OCI-LY1 (cell line): ENCODE results near the gene MAP1S.

Source experiments
- H2AFZ ChIP-seq: fragments of 200-600 bp; sonication (generic), shearing (Covaris generic); 2 replicates; pipeline ENCODE4 v1.6.0; 2014; ENCODE audit warnings: antibody characterized with exemption, mild to moderate bottlenecking, low read length
- H3F3A ChIP-seq: fragments of 200-600 bp; sonication (generic), shearing (Covaris generic); 2 replicates; pipeline ENCODE4 v1.6.0; 2014; ENCODE audit warnings: mild to moderate bottlenecking, antibody characterized with exemption, low read length, moderate library complexity; ENCODE audit not compliant: insufficient read depth
- H3K27ac ChIP-seq: fragments of 200-600 bp; sonication (generic); 2 replicates; pipeline ENCODE4 v1.5.1; 2014; ENCODE audit warnings: low read length, mixed run types, mild to moderate bottlenecking, low read depth; ENCODE audit not compliant: poor library complexity, severe bottlenecking
- H3K27me3 ChIP-seq: fragments of 200-600 bp; sonication (generic); 2 replicates; pipeline ENCODE4 v1.6.0; 2014; ENCODE audit warnings: antibody characterized with exemption, mild to moderate bottlenecking, low read length, moderate library complexity; ENCODE audit not compliant: insufficient read depth
- H3K36me3 ChIP-seq: fragments of 200-600 bp; sonication (generic); 2 replicates; pipeline ENCODE4 v1.6.1; 2014; ENCODE audit warnings: mild to moderate bottlenecking, antibody characterized with exemption, low read length, moderate library complexity, mixed read lengths; ENCODE audit not compliant: insufficient read depth
- H3K4me1 ChIP-seq: fragments of 200-600 bp; sonication (generic); 2 replicates; pipeline ENCODE4 v1.5.1; 2014; ENCODE audit warnings: mild to moderate bottlenecking, low read length, moderate library complexity; ENCODE audit not compliant: insufficient read depth, severe bottlenecking
- H3K4me2 ChIP-seq: fragments of 200-600 bp; sonication (generic), shearing (Covaris generic); 2 replicates; pipeline ENCODE4 v1.6.1; 2014; ENCODE audit warnings: low read length
- H3K4me3 ChIP-seq: fragments of 200-600 bp; sonication (generic); 2 replicates; pipeline ENCODE4 v1.5.1; 2014; ENCODE audit warnings: low read length, low read depth, mild to moderate bottlenecking, mixed read lengths; ENCODE audit not compliant: poor library complexity, severe bottlenecking
- H3K79me2 ChIP-seq: fragments of 200-600 bp; shearing (Covaris generic); 2 replicates; pipeline ENCODE4 v1.6.1; 2016; ENCODE audit warnings: mixed run types, low read length, mixed read lengths; ENCODE audit not compliant: insufficient read depth
- H3K9ac ChIP-seq: fragments of 200-600 bp; sonication (generic), shearing (Covaris generic); 2 replicates; pipeline ENCODE4 v1.6.1; 2014; ENCODE audit warnings: mild to moderate bottlenecking, low read length, mixed read lengths
- H3K9me2 ChIP-seq: fragments of 200-600 bp; sonication (generic), shearing (Covaris generic); 2 replicates; pipeline ENCODE4 v1.6.1; 2014; ENCODE audit warnings: low read depth, mild to moderate bottlenecking, low read length, mixed read lengths
- H3K9me3 ChIP-seq: fragments of 200-600 bp; shearing (Covaris generic); 2 replicates; pipeline ENCODE4 v1.6.1; 2014; ENCODE audit warnings: low read length, mixed read lengths
- H4K20me1 ChIP-seq: fragments of 200-600 bp; sonication (generic), shearing (Covaris generic); 2 replicates; pipeline ENCODE4 v1.6.0; 2016; ENCODE audit warnings: mild to moderate bottlenecking, low read length; ENCODE audit not compliant: insufficient read depth
- CTCF ChIP-seq: fragments of 200-600 bp; sonication (generic), shearing (Covaris generic); IDR thresholded peaks from 2 replicates; pipeline ENCODE4 v1.5.1; 2017; ENCODE audit warnings: mild to moderate bottlenecking, antibody characterized with exemption, low read length, moderate library complexity, mixed read lengths
- EZH2 ChIP-seq: fragments of 200-600 bp; sonication (generic), shearing (Covaris generic); IDR thresholded peaks from 2 replicates; pipeline ENCODE4 v1.8.0; 2017; ENCODE audit warnings: borderline replicate concordance, mixed run types, mild to moderate bottlenecking, antibody characterized with exemption, low read length, moderate library complexity, mixed read lengths

Gene MAP1S

GRCh38 chr19:17676295-17676694 lies 43.0 kb upstream of the MAP1S start:
- H3F3A ChIP-seq: no peaks in the 10 kb centered on the region
- no peak overlapping the region for H3K4me2 ChIP-seq
- no peak overlapping the region for H3K27ac ChIP-seq
- H3K9ac ChIP-seq: no peak overlapping the region
- H3K9me3 ChIP-seq: no peaks in the 10 kb centered on the region
- H3K36me3 ChIP-seq: no peaks in the 10 kb centered on the region
- no peaks in the 10 kb centered on the region for H3K79me2 ChIP-seq
- H3K4me3 ChIP-seq: no peak overlapping the region
- H2AFZ ChIP-seq: no peak overlapping the region
- TF ChIP-seq EZH2 (no peak), CTCF (no peak)
- H3K9me2 ChIP-seq: no peaks in the 10 kb centered on the region
- peaks cover 4% of the 10 kb centered on the region; the same call in 1 of the 2 replicates for H3K27me3 ChIP-seq
- no peaks in the 10 kb centered on the region for H3K4me1 ChIP-seq
- no peaks in the 10 kb centered on the region for H4K20me1 ChIP-seq

- Histone ChIP-seq H3K27me3 (peaks cover 4% of the 10 kb centered on the region; the same call in 1 of the 2 replicates), H3K79me2 (no peaks in the 10 kb centered on the region), H3K4me3 (no peak overlapping the region), H3F3A (no peaks in the 10 kb centered on the region), H3K4me2 (no peak overlapping the region), H3K9ac (no peak overlapping the region), H4K20me1 (no peaks in the 10 kb centered on the region), H3K9me2 (no peaks in the 10 kb centered on the region), H3K4me1 (no peaks in the 10 kb centered on the region), H3K27ac (no peak overlapping the region), H3K9me3 (no peaks in the 10 kb centered on the region), H2AFZ (no peak overlapping the region), H3K36me3 (no peaks in the 10 kb centered on the region)
- TF ChIP-seq EZH2 (no peak), CTCF (peak; percentile 42; the same call in 1 of the 2 replicates)
These were observed 42.3 kb upstream of the MAP1S start for GRCh38 chr19:17677002-17677401.

- Histone ChIP-seq H3F3A (no peaks in the 10 kb centered on the region), H3K9me3 (no peaks in the 10 kb centered on the region), H3K27ac (no peak overlapping the region), H4K20me1 (no peaks in the 10 kb centered on the region), H2AFZ (no peak overlapping the region), H3K36me3 (no peaks in the 10 kb centered on the region), H3K4me1 (no peaks in the 10 kb centered on the region), H3K4me2 (no peak overlapping the region), H3K4me3 (no peak overlapping the region), H3K27me3 (peaks cover 4% of the 10 kb centered on the region; the same call in 1 of the 2 replicates), H3K9me2 (no peaks in the 10 kb centered on the region), H3K9ac (no peak overlapping the region), H3K79me2 (no peaks in the 10 kb centered on the region)
- no peak for TF ChIP-seq EZH2
- no peak for TF ChIP-seq CTCF
These were observed 40.4 kb upstream of the MAP1S start for GRCh38 chr19:17678836-17679235.
